K562 (cell line): ENCODE data around the gene BSDC1. TPM values are rescaled to one million over a fixed set of nuclear protein-coding genes. Genes with fewer than 3 reads are reported as not detected.

Experiments used
- GTF2F1 ChIP-seq: IDR thresholded peaks from 2 replicates; pipeline ENCODE4 v1.6.1; 2011; ENCODE audit warnings: low read depth, low read length, improper control_type of control experiment
- HMG20B ChIP-seq: fragments of 250-450 bp; sonication (Bioruptor Pico); IDR thresholded peaks from 2 replicates; pipeline ENCODE4 v1.5.0; 2021; ENCODE audit warnings: mild to moderate bottlenecking
- KAT2B ChIP-seq: IDR thresholded peaks from one replicate; pipeline ENCODE4 v1.6.1; 2012; ENCODE audit warnings: low read depth, mild to moderate bottlenecking, control low read depth, inconsistent platforms, low read length, moderate library complexity
- KLF6 ChIP-seq: fragments of 250-450 bp; sonication (Bioruptor Pico); IDR thresholded peaks from 2 replicates; pipeline ENCODE4 v1.4.0; 2020; ENCODE audit warnings: mild to moderate bottlenecking, moderate library complexity, borderline replicate concordance
- MYC ChIP-seq, 2 experiments: fragments of 250-450 bp in 1 of 2; sonication (Bioruptor Pico) in 1 of 2; IDR thresholded peaks; 2 replicates each; pipeline versions ENCODE4 v1.5.1 to v1.6.1; 2012 to 2021; ENCODE audit warnings: low read depth in 2 of 2, borderline replicate concordance in 1 of 2, improper control_type of control experiment in 1 of 2, low read length in 1 of 2, mild to moderate bottlenecking in 1 of 2, moderate library complexity in 1 of 2
- NONO ChIP-seq, 2 experiments: fragments of 200-400 bp in 1 of 2; fragments of 450-650 bp in 1 of 2; formaldehyde crosslinking in 1 of 2; IDR thresholded peaks; 2 replicates each; pipeline ENCODE4 v1.6.1; 2017; ENCODE audit warnings: low read depth in 2 of 2, mild to moderate bottlenecking in 2 of 2, moderate library complexity in 2 of 2, low read length in 1 of 2
- OTX1 ChIP-seq: fragments of 450-650 bp; formaldehyde crosslinking; IDR thresholded peaks from 2 replicates; pipeline ENCODE4 v1.4.0; 2022; ENCODE audit warnings: mild to moderate bottlenecking
- PCBP2 ChIP-seq: fragments of 200-400 bp; formaldehyde crosslinking; IDR thresholded peaks from 2 replicates; pipeline ENCODE4 v1.6.1; 2018; ENCODE audit warnings: low read length, low read depth, mild to moderate bottlenecking, moderate library complexity; ENCODE audit not compliant: poor library complexity, severe bottlenecking
- PHF8 ChIP-seq: fragments of 200-600 bp; sonication (generic); IDR thresholded peaks from 2 replicates; pipeline ENCODE4 v1.6.1; 2012; ENCODE audit warnings: mixed run types, mild to moderate bottlenecking, inconsistent platforms, low read length, moderate library complexity, borderline replicate concordance
- PKNOX1 ChIP-seq: fragments of 450-650 bp; IDR thresholded peaks from 2 replicates; pipeline ENCODE4 v1.6.1; 2016
- PREB ChIP-seq: sonication (generic); formaldehyde crosslinking; IDR thresholded peaks from 2 replicates; pipeline ENCODE4 v1.8.1; 2023; ENCODE audit warnings: mild to moderate bottlenecking, missing genetic modification reagents
- PRPF4 ChIP-seq: fragments of 200-400 bp; formaldehyde crosslinking; IDR thresholded peaks from one replicate; pipeline ENCODE4 v1.6.1; 2017; ENCODE audit warnings: low read length, low read depth, mild to moderate bottlenecking; ENCODE audit not compliant: insufficient read depth, poor library complexity, severe bottlenecking
- RNF2 ChIP-seq: sonication (generic); IDR thresholded peaks from 2 replicates; pipeline ENCODE4 v1.6.1; 2016
- SIX5 ChIP-seq, 2 experiments: IDR thresholded peaks; 2 replicates each; pipeline ENCODE4 v1.6.1; 2011; ENCODE audit warnings: low read length in 2 of 2, borderline replicate concordance in 1 of 2, low read depth in 1 of 2, mild to moderate bottlenecking in 1 of 2, moderate library complexity in 1 of 2; ENCODE audit not compliant: insufficient read depth in 1 of 2
- TAL1 ChIP-seq: fragments of 450-650 bp; IDR thresholded peaks from 2 replicates; pipeline ENCODE4 v1.6.1; 2016; ENCODE audit warnings: mild to moderate bottlenecking
- THRB ChIP-seq: fragments of 450-650 bp; formaldehyde crosslinking; conservative IDR thresholded peaks from 2 replicates; pipeline ENCODE4 v1.4.0; 2022; ENCODE audit warnings: mild to moderate bottlenecking, missing genetic modification characterization
- ZBTB12 ChIP-seq: fragments of 250-450 bp; sonication (Bioruptor Pico); IDR thresholded peaks from 2 replicates; pipeline ENCODE4 v1.4.0; 2020
- ZFX ChIP-seq: sonication (generic); formaldehyde crosslinking; IDR thresholded peaks from 2 replicates; pipeline ENCODE4 v1.8.0; 2022; ENCODE audit warnings: mild to moderate bottlenecking, missing genetic modification reagents, moderate library complexity
- ZNF175 ChIP-seq: fragments of 200-800 bp; sonication (Bioruptor generic); IDR thresholded peaks from 2 replicates; pipeline ENCODE4 v1.6.1; 2016; ENCODE audit warnings: low read depth, mild to moderate bottlenecking, missing genetic modification characterization, missing compliant biosample characterization
- ZNF239 ChIP-seq: fragments of 250-450 bp; sonication (Bioruptor Pico); IDR thresholded peaks from 2 replicates; pipeline ENCODE4 v1.4.0; 2020; ENCODE audit warnings: mild to moderate bottlenecking
- ZNF253 ChIP-seq: fragments of 250-450 bp; sonication (Bioruptor Pico); conservative IDR thresholded peaks from 2 replicates; pipeline ENCODE4 v1.6.1; 2021; ENCODE audit warnings: mild to moderate bottlenecking
- polyA plus RNA-seq, 8 experiments: library from polyadenylated mRNA; depleted of rRNA in 4 of 8; stranded (reverse) in 5 of 8; unstranded in 3 of 8; fragments of >200 nt; fragmentation: Nextera tagmentation in 2 of 8; fragmentation: Illumina TruSeq in 1 of 8; extraction: Ambion mirVana in 2 of 8; extraction: Trizol in 1 of 8; gene quantifications; 2 replicates each; pipeline versions ENCODE4 v1.2.1 to v1.2.3, GENCODE V29; 2011 to 2014; ENCODE audit warnings: inconsistent platforms in 1 of 8, missing spikeins in 1 of 8
- total RNA-seq, 7 experiments: library from RNA; depleted of rRNA in 6 of 7; stranded (reverse); fragments of >200 nt in 6 of 7; fragmentation: Illumina TruSeq in 2 of 7; extraction: Trizol in 2 of 7; gene quantifications; 2 replicates each; pipeline versions ENCODE4 v1.2.1 to v1.2.3, GENCODE V29; 2011 to 2021; ENCODE audit warnings: low replicate concordance in 1 of 7

BSDC1 gene
- total and polyA plus RNA-seq, 9 of the 15 experiments (the other 6 are each of a cell fraction or from before 2014, with no cell fraction given), result 10.2 to 96.8 (median 73.1) TPM

- TF ChIP-seq ZBTB12 (no peak), ZFX (CRISPR knock-in tag) (no peak), SIX5 (IDR thresholded peaks at IDR 0.05; ENCODE audit: borderline replicate concordance in 1 of 2, insufficient read depth in 1 of 2, low read depth in 1 of 2, low read length in 2 of 2) (no peak), PKNOX1 (no peak), GTF2F1 (peak; percentile 95), OTX1 (no peak), KAT2B (no peak), HMG20B (CRISPR knock-in tag) (no peak), MYC (IDR thresholded peaks at IDR 0.05; ENCODE audit: low read depth, low read length) (no peak; the same call in 1 of the 2 replicates), MYC (CRISPR knock-in tag; IDR thresholded peaks at IDR 0.05; ENCODE audit: borderline replicate concordance, low read depth) (no peak), KLF6 (no peak), PCBP2 (peak; percentile 84), TAL1 (no peak), ZNF175 (no peak), PHF8 (peak; percentile 56; the same call in 1 of the 2 replicates), RNF2 (no peak), ZNF253 (CRISPR knock-in tag) (no peak), NONO (IDR thresholded peaks at IDR 0.05; ENCODE audit: low read depth in 2 of 2, low read length in 1 of 2) (peak; percentile 29 to 100; a peak in 3 of 4 replicates), THRB (CRISPR knock-in tag) (no peak), ZNF239 (CRISPR knock-in tag) (no peak), PRPF4 (peak; percentile 97), PREB (CRISPR knock-in tag) (no peak; the same call in 1 of the 2 replicates)
These were observed 58.3 kb downstream of the BSDC1 start, which contains the start of gene MARCKSL1 (continued) for GRCh38 chr1:32335790-32336590.
